Breast epithelium (tissue), 3 donors: ENCODE measurements around the gene PTGFRN.
"Not testable (repeated sequence)": the region's sequence is repeated elsewhere in the genome, so short reads cannot be mapped to it uniquely, and the experiment has no call there.

Source experiments
- CTCF ChIP-seq, 3 donors: fragments of 450-650 bp; IDR thresholded peaks; one replicate each; pipeline ENCODE4 v1.5.1; 2016 to 2017; ENCODE audit warnings: antibody characterized with exemption in 3 of 3, mild to moderate bottlenecking in 3 of 3, moderate library complexity in 3 of 3
- POLR2A ChIP-seq: fragments of 450-650 bp; IDR thresholded peaks from one replicate; pipeline ENCODE4 v1.6.1; 2016; ENCODE audit warnings: antibody characterized with exemption, mild to moderate bottlenecking, moderate library complexity

GRCh38 chr1:116860167-116860566 lies 49.5 kb upstream of the PTGFRN start:
- not testable (repeated sequence) for TF ChIP-seq CTCF (IDR thresholded peaks at IDR 0.05); POLR2A
